HepG2 (cell line): ENCODE data around the gene AHSG. TPM values are rescaled to one million over a fixed set of nuclear protein-coding genes. Genes with fewer than 3 reads are reported as not detected.

ENCODE experiments used
- ARID5B ChIP-seq: IDR thresholded peaks from 2 replicates; pipeline ENCODE4 v1.4.0; 2020; ENCODE audit warnings: mild to moderate bottlenecking, missing genetic modification reagents
- ATF6 ChIP-seq: sonication (generic); formaldehyde crosslinking; conservative IDR thresholded peaks from 2 replicates; pipeline ENCODE4 v1.4.0; 2020; ENCODE audit warnings: missing genetic modification reagents
- CEBPG ChIP-seq: IDR thresholded peaks from 2 replicates; pipeline ENCODE4 v1.6.1; 2016
- HMG20A ChIP-seq: IDR thresholded peaks from 2 replicates; pipeline ENCODE4 v1.6.1; 2016; ENCODE audit warnings: borderline replicate concordance
- HNF4G ChIP-seq, 2 experiments: sonication (generic) in 1 of 2; formaldehyde crosslinking in 1 of 2; IDR thresholded peaks; 2 replicates each; pipeline versions ENCODE4 v1.4.0 to v1.6.1; 2011 to 2020; ENCODE audit warnings: borderline replicate concordance in 2 of 2, low read depth in 2 of 2, mild to moderate bottlenecking in 2 of 2, low read length in 1 of 2, missing genetic modification reagents in 1 of 2, moderate library complexity in 1 of 2
- HOMEZ ChIP-seq: IDR thresholded peaks from 2 replicates; pipeline ENCODE4 v1.6.1; 2016; ENCODE audit warnings: low read depth
- KMT2A ChIP-seq: sonication (generic); formaldehyde crosslinking; IDR thresholded peaks from 2 replicates; pipeline ENCODE4 v1.4.0; 2020; ENCODE audit warnings: missing genetic modification reagents
- MED1 ChIP-seq: sonication (generic); formaldehyde crosslinking; IDR thresholded peaks from 2 replicates; pipeline ENCODE4 v1.4.0; 2020; ENCODE audit warnings: missing genetic modification reagents
- MIXL1 ChIP-seq: IDR thresholded peaks from 2 replicates; pipeline ENCODE4 v1.6.1; 2016
- NFRKB ChIP-seq: fragments of 450-650 bp; IDR thresholded peaks from 2 replicates; pipeline ENCODE4 v1.6.1; 2017
- RXRB ChIP-seq: IDR thresholded peaks from 2 replicates; pipeline ENCODE4 v1.6.1; 2016; ENCODE audit warnings: borderline replicate concordance, missing genetic modification reagents, missing compliant biosample characterization
- SALL1 ChIP-seq: sonication (generic); formaldehyde crosslinking; IDR thresholded peaks from 2 replicates; pipeline ENCODE4 v1.8.0; 2022; ENCODE audit warnings: mild to moderate bottlenecking, missing genetic modification reagents
- ZNF572 ChIP-seq: sonication (generic); formaldehyde crosslinking; IDR thresholded peaks from 2 replicates; pipeline ENCODE4 v1.5.1; 2020; ENCODE audit warnings: mild to moderate bottlenecking, missing genetic modification reagents
- polyA plus RNA-seq, 8 experiments: library from polyadenylated mRNA; depleted of rRNA in 3 of 8; stranded (reverse) in 7 of 8; unstranded in 1 of 8; fragments of >200 nt; fragmentation: Illumina TruSeq in 4 of 8; extraction: Trizol in 4 of 8; gene quantifications; 2 replicates each; pipeline versions ENCODE4 v1.2.1 to v1.2.3, GENCODE V29; 2011 to 2016; ENCODE audit warnings: low read depth in 4 of 8, missing spikeins in 1 of 8, mixed read lengths in 1 of 8; ENCODE audit not compliant: insufficient read depth in 1 of 8
- total RNA-seq, 5 experiments: library from RNA; depleted of rRNA; stranded (reverse); fragments of >200 nt; fragmentation: Illumina TruSeq; extraction: Trizol; gene quantifications; 2 replicates each; pipeline ENCODE4 v1.2.3, GENCODE V29; 2016; ENCODE audit warnings: low read depth in 1 of 5
- TF ChIP-seq, protein P1 (sequence below): sonication (generic); formaldehyde crosslinking; IDR thresholded peaks from 2 replicates; pipeline ENCODE4 v1.4.0; 2020; ENCODE audit warnings: missing genetic modification reagents, borderline replicate concordance
- TF ChIP-seq, protein P2 (sequence below): sonication (generic); formaldehyde crosslinking; IDR thresholded peaks from 2 replicates; pipeline ENCODE4 v1.4.0; 2020; ENCODE audit warnings: mild to moderate bottlenecking, missing genetic modification reagents, borderline replicate concordance

AHSG gene
- total and polyA plus RNA-seq, 2 of the 13 experiments (the other 11 are each of a cell fraction or from before 2014, with no cell fraction given) = 2,043 to 19,152 TPM

DNA sequence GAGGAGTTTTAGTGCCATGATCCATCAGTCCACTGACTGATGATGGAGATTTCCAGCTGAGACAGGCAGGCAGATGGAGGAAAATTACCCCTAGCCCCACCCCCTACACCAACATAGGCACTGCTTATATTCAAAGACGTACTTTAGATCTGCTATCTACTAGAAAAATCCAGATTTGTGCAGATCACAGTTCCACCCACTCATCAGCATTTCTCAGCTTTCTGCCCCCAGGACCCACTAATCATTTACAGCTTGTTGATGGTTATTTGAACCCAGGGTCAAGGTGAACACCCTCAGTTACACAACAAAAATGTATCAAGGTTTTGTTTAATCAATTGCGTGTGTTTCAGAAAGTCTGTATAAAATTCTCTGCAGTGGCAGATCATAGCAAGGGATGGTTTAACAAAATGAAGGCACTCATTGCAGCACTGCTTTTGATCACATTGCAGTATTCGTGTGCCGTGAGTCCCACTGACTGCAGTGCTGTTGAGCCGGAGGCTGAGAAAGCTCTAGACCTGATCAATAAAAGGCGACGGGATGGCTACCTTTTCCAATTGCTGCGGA, 52.8 kb downstream of the AHSG start, which contains the start of gene HRG (continued):
- TF ChIP-seq, protein P1, sequence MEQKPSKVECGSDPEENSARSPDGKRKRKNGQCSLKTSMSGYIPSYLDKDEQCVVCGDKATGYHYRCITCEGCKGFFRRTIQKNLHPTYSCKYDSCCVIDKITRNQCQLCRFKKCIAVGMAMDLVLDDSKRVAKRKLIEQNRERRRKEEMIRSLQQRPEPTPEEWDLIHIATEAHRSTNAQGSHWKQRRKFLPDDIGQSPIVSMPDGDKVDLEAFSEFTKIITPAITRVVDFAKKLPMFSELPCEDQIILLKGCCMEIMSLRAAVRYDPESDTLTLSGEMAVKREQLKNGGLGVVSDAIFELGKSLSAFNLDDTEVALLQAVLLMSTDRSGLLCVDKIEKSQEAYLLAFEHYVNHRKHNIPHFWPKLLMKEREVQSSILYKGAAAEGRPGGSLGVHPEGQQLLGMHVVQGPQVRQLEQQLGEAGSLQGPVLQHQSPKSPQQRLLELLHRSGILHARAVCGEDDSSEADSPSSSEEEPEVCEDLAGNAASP (CRISPR knock-in tag) = 0 out of 2 replicates have a peak, but pooled peaks have one; percentile 12
- TF ChIP-seq RXRB (CRISPR knock-in tag) (peak; percentile 62), ATF6 (no peak), MIXL1 (0 out of 2 replicates have a peak, but pooled peaks have one; percentile 41), CEBPG (CRISPR knock-in tag) (peak; percentile 42; the same call in 1 of the 2 replicates), ARID5B (CRISPR knock-in tag) (peak; percentile 81), HOMEZ (CRISPR knock-in tag) (no peak), NFRKB (no peak), MED1 (CRISPR knock-in tag) (peak; percentile 14; the same call in 1 of the 2 replicates), SALL1 (CRISPR knock-in tag) (peak; percentile 74; the same call in 1 of the 2 replicates), ZNF572 (CRISPR knock-in tag) (no peak), KMT2A (CRISPR knock-in tag) (no peak), HMG20A (CRISPR knock-in tag) (peak; percentile 66; the same call in 1 of the 2 replicates), HNF4G (IDR thresholded peaks at IDR 0.05; ENCODE audit: borderline replicate concordance, low read depth, low read length) (0 out of 2 replicates have a peak, but pooled peaks have one; percentile 12), HNF4G (CRISPR knock-in tag; IDR thresholded peaks at IDR 0.05; ENCODE audit: borderline replicate concordance, low read depth) (no peak)
- TF ChIP-seq, protein P2, sequence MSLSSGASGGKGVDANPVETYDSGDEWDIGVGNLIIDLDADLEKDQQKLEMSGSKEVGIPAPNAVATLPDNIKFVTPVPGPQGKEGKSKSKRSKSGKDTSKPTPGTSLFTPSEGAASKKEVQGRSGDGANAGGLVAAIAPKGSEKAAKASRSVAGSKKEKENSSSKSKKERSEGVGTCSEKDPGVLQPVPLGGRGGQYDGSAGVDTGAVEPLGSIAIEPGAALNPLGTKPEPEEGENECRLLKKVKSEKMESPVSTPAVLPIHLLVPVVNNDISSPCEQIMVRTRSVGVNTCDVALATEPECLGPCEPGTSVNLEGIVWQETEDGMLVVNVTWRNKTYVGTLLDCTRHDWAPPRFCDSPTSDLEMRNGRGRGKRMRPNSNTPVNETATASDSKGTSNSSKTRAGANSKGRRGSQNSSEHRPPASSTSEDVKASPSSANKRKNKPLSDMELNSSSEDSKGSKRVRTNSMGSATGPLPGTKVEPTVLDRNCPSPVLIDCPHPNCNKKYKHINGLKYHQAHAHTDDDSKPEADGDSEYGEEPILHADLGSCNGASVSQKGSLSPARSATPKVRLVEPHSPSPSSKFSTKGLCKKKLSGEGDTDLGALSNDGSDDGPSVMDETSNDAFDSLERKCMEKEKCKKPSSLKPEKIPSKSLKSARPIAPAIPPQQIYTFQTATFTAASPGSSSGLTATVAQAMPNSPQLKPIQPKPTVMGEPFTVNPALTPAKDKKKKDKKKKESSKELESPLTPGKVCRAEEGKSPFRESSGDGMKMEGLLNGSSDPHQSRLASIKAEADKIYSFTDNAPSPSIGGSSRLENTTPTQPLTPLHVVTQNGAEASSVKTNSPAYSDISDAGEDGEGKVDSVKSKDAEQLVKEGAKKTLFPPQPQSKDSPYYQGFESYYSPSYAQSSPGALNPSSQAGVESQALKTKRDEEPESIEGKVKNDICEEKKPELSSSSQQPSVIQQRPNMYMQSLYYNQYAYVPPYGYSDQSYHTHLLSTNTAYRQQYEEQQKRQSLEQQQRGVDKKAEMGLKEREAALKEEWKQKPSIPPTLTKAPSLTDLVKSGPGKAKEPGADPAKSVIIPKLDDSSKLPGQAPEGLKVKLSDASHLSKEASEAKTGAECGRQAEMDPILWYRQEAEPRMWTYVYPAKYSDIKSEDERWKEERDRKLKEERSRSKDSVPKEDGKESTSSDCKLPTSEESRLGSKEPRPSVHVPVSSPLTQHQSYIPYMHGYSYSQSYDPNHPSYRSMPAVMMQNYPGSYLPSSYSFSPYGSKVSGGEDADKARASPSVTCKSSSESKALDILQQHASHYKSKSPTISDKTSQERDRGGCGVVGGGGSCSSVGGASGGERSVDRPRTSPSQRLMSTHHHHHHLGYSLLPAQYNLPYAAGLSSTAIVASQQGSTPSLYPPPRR = 0 out of 2 replicates have a peak, but pooled peaks have one; percentile 12
